Suppressor macrophage (primary cell): ENCODE results near the gene IPO9.

Source experiments
- DNase-seq, 4 experiments: peaks; one replicate each; pipeline ENCODE4 v3.0.0-alpha.2; 2020 to 2022

IPO9 gene

GRCh38 chr1:201907621-201908020 is 78.7 kb downstream of the IPO9 start:
- no peak for DNase-seq

GRCh38 chr1:201911826-201912571 is 83.0 kb downstream of the IPO9 start:
- no peak for DNase-seq

GRCh38 chr1:201912832-201913231 is 83.9 kb downstream of the IPO9 start:
- no peak for DNase-seq

GRCh38 chr1:201914456-201915235 is 85.7 kb downstream of the IPO9 start:
- DNase-seq = no peak

GRCh38 chr1:201916649-201917249 is 87.8 kb downstream of the IPO9 start:
- no peak for DNase-seq

GRCh38 chr1:201917362-201918033 is 88.5 kb downstream of the IPO9 start:
- DNase-seq = no peak

GRCh38 chr1:201918343-201918742 is 89.4 kb downstream of the IPO9 start:
- no peak for DNase-seq

- no peak for DNase-seq
Observed at GRCh38 chr1:201921952-201922558, 93.1 kb downstream of the IPO9 start.

GRCh38 chr1:201925301-201925567 is 96.3 kb downstream of the IPO9 start:
- no peak for DNase-seq

GRCh38 chr1:201925981-201926645 is 97.2 kb downstream of the IPO9 start:
- DNase-seq = no peak

- DNase-seq = no peak
Observed at GRCh38 chr1:201928266-201928665, 99.3 kb downstream of the IPO9 start.

- no peak for DNase-seq
Observed at GRCh38 chr1:201930137-201930536, 101.2 kb downstream of the IPO9 start.

GRCh38 chr1:201930803-201931202 is 101.8 kb downstream of the IPO9 start:
- no peak for DNase-seq
